ENCODE data around the gene PRKAG1.

DNA sequence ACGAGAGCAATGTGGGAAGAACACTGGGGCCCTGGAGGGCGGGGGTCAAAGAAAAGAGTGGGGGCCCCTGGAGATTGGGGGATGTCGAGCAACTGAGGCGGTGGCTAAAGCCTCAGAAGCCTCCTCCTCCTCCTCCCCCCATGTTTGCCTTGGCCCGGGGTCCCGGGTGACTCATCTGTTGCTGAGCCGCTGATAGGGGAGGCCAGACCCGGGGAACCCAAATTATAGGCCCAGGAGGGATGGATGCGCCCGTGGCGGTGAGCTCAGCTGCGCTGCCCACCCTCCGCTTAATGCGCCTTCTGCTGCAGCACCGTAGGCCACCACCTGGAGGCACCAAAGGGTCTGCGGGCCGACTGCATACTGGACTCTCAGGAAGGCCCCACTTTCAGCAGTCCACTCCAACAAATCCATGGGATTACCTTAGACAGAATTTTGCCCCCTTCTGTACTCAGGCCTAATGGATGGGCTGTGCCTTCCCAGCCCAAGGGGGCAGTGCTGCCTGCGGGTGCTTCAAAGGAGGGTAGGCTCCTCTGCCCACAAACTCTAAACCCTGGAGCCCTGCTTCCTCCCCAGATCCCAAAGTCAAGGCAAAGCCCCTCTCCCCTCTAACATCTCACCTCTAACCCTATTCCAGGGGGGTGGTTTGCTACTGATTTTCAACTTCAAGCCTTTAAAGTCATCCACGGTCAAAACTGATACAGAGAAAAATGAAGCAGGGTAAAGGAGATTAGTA, 44.5 kb downstream of the PRKAG1 start:
- TF ChIP-seq, protein P1, sequence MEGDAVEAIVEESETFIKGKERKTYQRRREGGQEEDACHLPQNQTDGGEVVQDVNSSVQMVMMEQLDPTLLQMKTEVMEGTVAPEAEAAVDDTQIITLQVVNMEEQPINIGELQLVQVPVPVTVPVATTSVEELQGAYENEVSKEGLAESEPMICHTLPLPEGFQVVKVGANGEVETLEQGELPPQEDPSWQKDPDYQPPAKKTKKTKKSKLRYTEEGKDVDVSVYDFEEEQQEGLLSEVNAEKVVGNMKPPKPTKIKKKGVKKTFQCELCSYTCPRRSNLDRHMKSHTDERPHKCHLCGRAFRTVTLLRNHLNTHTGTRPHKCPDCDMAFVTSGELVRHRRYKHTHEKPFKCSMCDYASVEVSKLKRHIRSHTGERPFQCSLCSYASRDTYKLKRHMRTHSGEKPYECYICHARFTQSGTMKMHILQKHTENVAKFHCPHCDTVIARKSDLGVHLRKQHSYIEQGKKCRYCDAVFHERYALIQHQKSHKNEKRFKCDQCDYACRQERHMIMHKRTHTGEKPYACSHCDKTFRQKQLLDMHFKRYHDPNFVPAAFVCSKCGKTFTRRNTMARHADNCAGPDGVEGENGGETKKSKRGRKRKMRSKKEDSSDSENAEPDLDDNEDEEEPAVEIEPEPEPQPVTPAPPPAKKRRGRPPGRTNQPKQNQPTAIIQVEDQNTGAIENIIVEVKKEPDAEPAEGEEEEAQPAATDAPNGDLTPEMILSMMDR (IDR thresholded peaks at IDR 0.05; ENCODE audit: low read depth, low read length, missing input control), result peak; percentile 49
- TF ChIP-seq RAD21 (IDR thresholded peaks at IDR 0.05), result peak; percentile 21 to 68
- no peak for TF ChIP-seq YY1 (IDR thresholded peaks at IDR 0.05)

Data from liver (tissue), 3 donors.